HCT116 (cell line): Measurements from ENCODE around the gene EEPD1. TPM values are rescaled to one million over a fixed set of nuclear protein-coding genes. Genes with fewer than 3 reads are reported as not detected.

Source experiments
- ATAC-seq: fragments of 200-7000 bp; cut with Tn5 transposase; 2 replicates; pipeline ENCODE4 v1.9.1; 2020; ENCODE audit warnings: mild to moderate bottlenecking, moderate library complexity
- BruUV-seq: library from RNA; stranded (reverse); fragments of 400-500 nt; replicated peaks from 2 replicates; lab custom pipeline; 2021; lab: Mats Ljungman, UMichigan
- CTCF ChIA-PET: fragments of 300-600 bp; sonication (Branson Sonifier 250); formaldehyde crosslinking; loops from one replicate; lab custom pipeline; 2021; ENCODE audit warnings: antibody characterized with exemption; lab: Charles Lee
- POLR2A ChIA-PET: fragments of 300-600, 350-600 bp; sonication (Branson Sonifier 250); formaldehyde crosslinking; loops from one replicate; lab custom pipeline; 2021; ENCODE audit warnings: antibody characterized with exemption; lab: Charles Lee
- RAD21 ChIA-PET, 2 experiments: fragments of 300-600 bp; sonication (Branson Sonifier 250); formaldehyde crosslinking; loops; one replicate each; lab custom pipeline; 2023; ENCODE audit warnings: low total read pairs in 2 of 2; ENCODE audit not compliant: uncharacterized antibody in 2 of 2, unreplicated experiment in 2 of 2, low non-redundant PET in 1 of 2; lab: Charles Lee
- DNase-seq: peaks from one replicate; pipeline ENCODE4 v3.0.0-alpha.2; 2010; ENCODE audit warnings: low read depth, low spot score
- H2AFZ ChIP-seq: fragments of 200-600 bp; shearing (Covaris generic), sonication (generic); 2 replicates; pipeline ENCODE4 v1.6.1; 2017; ENCODE audit warnings: low read depth, mixed run types, mixed read lengths, antibody characterized with exemption, low read length; ENCODE audit not compliant: poor library complexity, severe bottlenecking
- H3K27ac ChIP-seq: 2 replicates; pipeline ENCODE4 v1.5.1; 2012; ENCODE audit warnings: low read depth, low read length
- H3K27me3 ChIP-seq: fragments of 200-600 bp; sonication (generic); 2 replicates; pipeline ENCODE4 v1.6.1; 2016; ENCODE audit warnings: mixed run types, low read length, mixed read lengths; ENCODE audit not compliant: insufficient read depth
- H3K36me3 ChIP-seq, 2 experiments: fragments of 200-500 bp in 1 of 2; fragments of 200-600 bp in 1 of 2; sonication (Bioruptor generic) in 1 of 2; sonication (generic) in 1 of 2; 2 replicates each; pipeline versions ENCODE4 v1.5.1 to v1.6.1; 2014 to 2016; ENCODE audit warnings: low read length in 2 of 2, inconsistent platforms in 1 of 2, mixed read lengths in 1 of 2, mixed run types in 1 of 2; ENCODE audit not compliant: insufficient read depth in 2 of 2, control insufficient read depth in 1 of 2
- H3K4me1 ChIP-seq, 2 experiments: fragments of 200-600 bp in 1 of 2; sonication (generic) in 1 of 2; 2 replicates each; pipeline versions ENCODE4 v1.5.1 to v1.6.1; 2012 to 2017; ENCODE audit warnings: low read length in 2 of 2, inconsistent platforms in 1 of 2, mild to moderate bottlenecking in 1 of 2, mixed read lengths in 1 of 2, mixed run types in 1 of 2, moderate library complexity in 1 of 2; ENCODE audit not compliant: insufficient read depth in 2 of 2, control insufficient read depth in 1 of 2
- H3K4me2 ChIP-seq: fragments of 200-600 bp; sonication (generic); 2 replicates; pipeline ENCODE4 v1.6.1; 2017; ENCODE audit warnings: mixed run types, low read length, mixed read lengths
- H3K4me3 ChIP-seq, 2 experiments: fragments of 200-600 bp in 1 of 2; sonication (generic) in 1 of 2; replicated peaks in 1 of 2; 2 replicates each; pipeline ENCODE4 v1.5.1; 2011 to 2016; ENCODE audit warnings: low read length in 2 of 2, control low read depth in 1 of 2, low read depth in 1 of 2, mild to moderate bottlenecking in 1 of 2, mixed read lengths in 1 of 2, mixed run types in 1 of 2
- H3K79me2 ChIP-seq: fragments of 200-600 bp; sonication (generic); 2 replicates; pipeline ENCODE4 v1.6.1; 2017; ENCODE audit warnings: mild to moderate bottlenecking, mixed run types, low read length, moderate library complexity, mixed read lengths; ENCODE audit not compliant: insufficient read depth
- H3K9ac ChIP-seq: fragments of 200-600 bp; sonication (generic); 2 replicates; pipeline ENCODE4 v1.6.1; 2016; ENCODE audit warnings: low read length, mixed read lengths
- H3K9me2 ChIP-seq: fragments of 200-600 bp; sonication (generic), shearing (Covaris generic); 2 replicates; pipeline ENCODE4 v1.6.1; 2017; ENCODE audit warnings: mixed run types, mild to moderate bottlenecking, moderate library complexity; ENCODE audit not compliant: insufficient read depth
- H3K9me3 ChIP-seq, 2 experiments: fragments of 200-500 bp in 1 of 2; fragments of 200-600 bp in 1 of 2; sonication (Bioruptor generic) in 1 of 2; sonication (generic) in 1 of 2; 2 replicates each; pipeline ENCODE4 v1.6.1; 2014 to 2017; ENCODE audit warnings: low read length in 2 of 2, mixed read lengths in 2 of 2, inconsistent platforms in 1 of 2, low read depth in 1 of 2, mild to moderate bottlenecking in 1 of 2, mixed run types in 1 of 2, moderate library complexity in 1 of 2; ENCODE audit not compliant: control insufficient read depth in 1 of 2, insufficient read depth in 1 of 2
- H4K20me1 ChIP-seq: fragments of 200-600 bp; sonication (generic), shearing (Covaris generic); 2 replicates; pipeline ENCODE4 v1.6.1; 2017; ENCODE audit warnings: mixed run types, mild to moderate bottlenecking, moderate library complexity; ENCODE audit not compliant: insufficient read depth
- EZH2 ChIP-seq: fragments of 200-600 bp; sonication (generic); IDR thresholded peaks from 2 replicates; pipeline ENCODE4 v1.6.1; 2017; ENCODE audit warnings: antibody characterized with exemption, mixed run types
- EZH2phosphoT487 ChIP-seq: fragments of 200-600 bp; IDR thresholded peaks from 2 replicates; pipeline ENCODE4 v1.6.1; 2018; ENCODE audit warnings: antibody characterized with exemption, borderline replicate concordance
- FOSL1 ChIP-seq: IDR thresholded peaks from 2 replicates; pipeline ENCODE4 v1.6.1; 2012; ENCODE audit warnings: low read depth
- JUND ChIP-seq: IDR thresholded peaks from 2 replicates; pipeline ENCODE4 v1.6.1; 2012
- POLR2AphosphoS5 ChIP-seq: IDR thresholded peaks from 2 replicates; pipeline ENCODE4 v1.6.1; 2011; ENCODE audit warnings: mild to moderate bottlenecking, low read depth, low read length, moderate library complexity
- SIN3A ChIP-seq: IDR thresholded peaks from 2 replicates; pipeline ENCODE4 v1.6.1; 2012; ENCODE audit warnings: low read depth
- intact Hi-C: fragments of 100-400 bp; cut with micrococcal nuclease; formaldehyde crosslinking; loops from 2 replicates; pipeline ENCODE4 v1.10.0; 2022
- total RNA-seq: library from RNA; stranded (reverse); gene quantifications from one replicate; pipeline ENCODE4 v1.2.1, GENCODE V29; 2021; ENCODE audit not compliant: unreplicated experiment
- TF ChIP-seq, protein P1 (sequence below): IDR thresholded peaks from 2 replicates; pipeline ENCODE4 v1.6.1; 2011; ENCODE audit warnings: mild to moderate bottlenecking, low read length, moderate library complexity; ENCODE audit not compliant: insufficient replicate concordance; ENCODE audit errors: extremely low read depth
- TF ChIP-seq, protein P2 (sequence below): IDR thresholded peaks from 2 replicates; pipeline ENCODE4 v1.6.1; 2012; ENCODE audit warnings: low read depth

The EEPD1 gene
- total RNA-seq, 1 experiment from 2014 or later: 4.2 TPM

DNA sequence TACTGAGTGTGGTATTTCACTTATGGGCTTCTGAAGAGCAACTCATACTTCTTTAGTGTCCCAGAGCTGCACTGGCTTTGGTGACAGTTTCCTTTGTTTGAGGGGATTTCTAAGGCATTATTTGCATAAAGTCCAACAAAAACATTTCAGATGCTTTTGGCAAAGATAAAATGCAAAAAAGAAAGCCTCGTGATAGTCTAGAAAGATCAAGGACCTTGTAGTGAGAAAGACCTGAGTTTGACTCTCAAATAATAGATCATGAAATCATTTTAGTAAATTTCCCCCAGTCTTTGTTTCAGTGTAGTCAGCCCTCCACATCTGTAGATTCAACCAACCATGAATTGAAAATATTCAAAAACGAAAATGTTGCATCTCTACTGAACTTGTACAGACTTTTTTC is 107.4 kb downstream of the EEPD1 start:
- no peak for DNase-seq
- intact Hi-C loops: no loop called here
- no peaks in the 10 kb centered on the region for H3K9me3 ChIP-seq
- ChIA-PET CTCF (no interaction called here), RAD21 (no interaction called here), POLR2A (no interaction called here)
- no peaks in the 10 kb centered on the region for H4K20me1 ChIP-seq
- no peak overlapping the region for H3K27ac ChIP-seq
- H3K27me3 ChIP-seq: no peaks in the 10 kb centered on the region
- ATAC-seq: no peak
- H2AFZ ChIP-seq: no peak overlapping the region
- H3K4me2 ChIP-seq: no peak overlapping the region
- H3K9ac ChIP-seq: no peak overlapping the region
- H3K36me3 ChIP-seq: no peaks in the 10 kb centered on the region
- H3K4me3 ChIP-seq: no peak overlapping the region
- H3K9me2 ChIP-seq: no peaks in the 10 kb centered on the region
- peaks cover 6 to 10% of the 10 kb centered on the region in 2 experiments; a peak in 3 of 4 replicates for H3K4me1 ChIP-seq
- H3K79me2 ChIP-seq: no peaks in the 10 kb centered on the region
- no TSS peak for BruUV-seq
- TF ChIP-seq SIN3A (no peak), EZH2phosphoT487 (no peak), JUND (no peak)

DNA sequence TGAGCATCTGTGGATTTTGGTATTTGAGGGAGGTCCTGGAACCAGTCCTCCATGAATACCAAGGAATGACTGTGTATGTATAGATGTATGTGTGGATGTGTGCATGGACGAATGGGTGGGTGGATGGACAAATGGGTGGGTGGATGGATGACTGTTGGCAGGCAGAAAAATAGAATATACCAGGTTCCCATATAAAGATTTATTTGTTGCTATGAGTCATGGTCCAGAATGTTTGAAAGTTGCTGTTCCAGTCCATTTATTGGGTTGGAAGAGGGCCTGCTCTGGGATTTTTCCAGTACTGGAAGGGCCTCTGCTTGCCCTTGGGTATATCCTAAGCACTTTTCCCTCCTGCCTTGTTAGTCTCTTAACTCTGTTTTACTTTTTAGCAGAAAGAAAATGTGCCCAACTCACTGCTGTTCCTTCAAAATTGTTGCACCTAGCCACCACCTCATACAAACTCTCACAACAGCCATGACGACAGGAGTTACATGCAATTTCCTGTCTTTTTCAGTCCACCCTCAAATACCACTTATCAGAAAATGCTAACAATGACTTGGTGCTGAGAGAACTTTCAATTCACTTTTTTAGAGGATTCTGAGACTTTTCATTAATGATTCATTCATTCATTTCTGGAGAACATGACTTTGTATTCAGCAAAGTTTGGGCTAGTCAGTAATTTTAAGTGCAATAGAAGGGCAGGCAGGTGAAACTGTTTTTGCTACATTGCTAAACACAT is 108.1 kb downstream of the EEPD1 start:
- POLR2A ChIA-PET: no interaction called here
- no peaks in the 10 kb centered on the region for H3K27me3 ChIP-seq
- no peak overlapping the region for H3K4me2 ChIP-seq
- intact Hi-C loops: no loop called here
- H3K4me1 ChIP-seq: peaks cover 6 to 10% of the 10 kb centered on the region in 2 experiments; a peak in 3 of 4 replicates
- DNase-seq (no peak), ATAC-seq (no peak)
- CTCF ChIA-PET: no interaction called here
- no peaks in the 10 kb centered on the region for H3K9me2 ChIP-seq
- no peak overlapping the region for H3K9ac ChIP-seq
- TF ChIP-seq POLR2AphosphoS5 (no peak), JUND (no peak), EZH2 (no peak), FOSL1 (no peak)
- TF ChIP-seq, protein P1, sequence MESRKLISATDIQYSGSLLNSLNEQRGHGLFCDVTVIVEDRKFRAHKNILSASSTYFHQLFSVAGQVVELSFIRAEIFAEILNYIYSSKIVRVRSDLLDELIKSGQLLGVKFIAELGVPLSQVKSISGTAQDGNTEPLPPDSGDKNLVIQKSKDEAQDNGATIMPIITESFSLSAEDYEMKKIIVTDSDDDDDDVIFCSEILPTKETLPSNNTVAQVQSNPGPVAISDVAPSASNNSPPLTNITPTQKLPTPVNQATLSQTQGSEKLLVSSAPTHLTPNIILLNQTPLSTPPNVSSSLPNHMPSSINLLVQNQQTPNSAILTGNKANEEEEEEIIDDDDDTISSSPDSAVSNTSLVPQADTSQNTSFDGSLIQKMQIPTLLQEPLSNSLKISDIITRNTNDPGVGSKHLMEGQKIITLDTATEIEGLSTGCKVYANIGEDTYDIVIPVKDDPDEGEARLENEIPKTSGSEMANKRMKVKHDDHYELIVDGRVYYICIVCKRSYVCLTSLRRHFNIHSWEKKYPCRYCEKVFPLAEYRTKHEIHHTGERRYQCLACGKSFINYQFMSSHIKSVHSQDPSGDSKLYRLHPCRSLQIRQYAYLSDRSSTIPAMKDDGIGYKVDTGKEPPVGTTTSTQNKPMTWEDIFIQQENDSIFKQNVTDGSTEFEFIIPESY: no peak
- TF ChIP-seq, protein P2, sequence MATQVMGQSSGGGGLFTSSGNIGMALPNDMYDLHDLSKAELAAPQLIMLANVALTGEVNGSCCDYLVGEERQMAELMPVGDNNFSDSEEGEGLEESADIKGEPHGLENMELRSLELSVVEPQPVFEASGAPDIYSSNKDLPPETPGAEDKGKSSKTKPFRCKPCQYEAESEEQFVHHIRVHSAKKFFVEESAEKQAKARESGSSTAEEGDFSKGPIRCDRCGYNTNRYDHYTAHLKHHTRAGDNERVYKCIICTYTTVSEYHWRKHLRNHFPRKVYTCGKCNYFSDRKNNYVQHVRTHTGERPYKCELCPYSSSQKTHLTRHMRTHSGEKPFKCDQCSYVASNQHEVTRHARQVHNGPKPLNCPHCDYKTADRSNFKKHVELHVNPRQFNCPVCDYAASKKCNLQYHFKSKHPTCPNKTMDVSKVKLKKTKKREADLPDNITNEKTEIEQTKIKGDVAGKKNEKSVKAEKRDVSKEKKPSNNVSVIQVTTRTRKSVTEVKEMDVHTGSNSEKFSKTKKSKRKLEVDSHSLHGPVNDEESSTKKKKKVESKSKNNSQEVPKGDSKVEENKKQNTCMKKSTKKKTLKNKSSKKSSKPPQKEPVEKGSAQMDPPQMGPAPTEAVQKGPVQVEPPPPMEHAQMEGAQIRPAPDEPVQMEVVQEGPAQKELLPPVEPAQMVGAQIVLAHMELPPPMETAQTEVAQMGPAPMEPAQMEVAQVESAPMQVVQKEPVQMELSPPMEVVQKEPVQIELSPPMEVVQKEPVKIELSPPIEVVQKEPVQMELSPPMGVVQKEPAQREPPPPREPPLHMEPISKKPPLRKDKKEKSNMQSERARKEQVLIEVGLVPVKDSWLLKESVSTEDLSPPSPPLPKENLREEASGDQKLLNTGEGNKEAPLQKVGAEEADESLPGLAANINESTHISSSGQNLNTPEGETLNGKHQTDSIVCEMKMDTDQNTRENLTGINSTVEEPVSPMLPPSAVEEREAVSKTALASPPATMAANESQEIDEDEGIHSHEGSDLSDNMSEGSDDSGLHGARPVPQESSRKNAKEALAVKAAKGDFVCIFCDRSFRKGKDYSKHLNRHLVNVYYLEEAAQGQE: no peak
- BruUV-seq: no TSS peak
- no peak overlapping the region for H3K27ac ChIP-seq
- no peaks in the 10 kb centered on the region for H4K20me1 ChIP-seq
- H3K4me3 ChIP-seq: no peak overlapping the region
- RAD21 ChIA-PET: no interaction called here
- no peaks in the 10 kb centered on the region for H3K36me3 ChIP-seq
- no peaks in the 10 kb centered on the region for H3K9me3 ChIP-seq
- H3K79me2 ChIP-seq: no peaks in the 10 kb centered on the region
- H2AFZ ChIP-seq: no peak overlapping the region
